HUDEP-2 (cell line): ENCODE measurements around the gene CSNK2A1.
"Not testable (repeated sequence)": the region's sequence is repeated elsewhere in the genome, so short reads cannot be mapped to it uniquely, and the experiment has no call there.

Experiments used
- DNase-seq, 76 experiments: peaks; one replicate each; lab custom pipeline; 2025; ENCODE audit not compliant: unreplicated experiment in 76 of 76; lab: John Stamatoyannopoulos, UW

The CSNK2A1 gene

GRCh38 chr20:496126-496696 is 47.4 kb downstream of the CSNK2A1 start:
- DNase-seq, result no peak

DNA sequence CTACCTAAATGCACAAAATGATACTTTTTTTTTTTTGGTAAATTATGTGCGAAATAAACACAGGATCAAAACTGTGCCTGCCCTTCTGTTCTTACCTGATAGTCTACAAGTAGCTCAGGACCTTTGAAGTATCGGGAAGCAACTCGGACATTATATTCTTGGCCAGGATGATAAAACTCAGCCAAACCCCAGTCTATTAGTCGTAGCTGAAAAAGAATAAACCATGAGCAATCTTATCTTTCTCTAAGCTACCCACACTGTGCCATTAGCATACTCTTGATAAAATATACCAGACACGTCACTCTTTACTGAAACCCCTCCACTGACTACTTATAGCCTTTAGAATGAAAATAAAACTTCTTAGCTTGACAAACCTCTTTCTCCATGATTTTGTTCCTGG is 51.4 kb downstream of the CSNK2A1 start:
- DNase-seq, result peak in 33 of 76 experiments; percentile 7 to 74 (median 30)

DNA sequence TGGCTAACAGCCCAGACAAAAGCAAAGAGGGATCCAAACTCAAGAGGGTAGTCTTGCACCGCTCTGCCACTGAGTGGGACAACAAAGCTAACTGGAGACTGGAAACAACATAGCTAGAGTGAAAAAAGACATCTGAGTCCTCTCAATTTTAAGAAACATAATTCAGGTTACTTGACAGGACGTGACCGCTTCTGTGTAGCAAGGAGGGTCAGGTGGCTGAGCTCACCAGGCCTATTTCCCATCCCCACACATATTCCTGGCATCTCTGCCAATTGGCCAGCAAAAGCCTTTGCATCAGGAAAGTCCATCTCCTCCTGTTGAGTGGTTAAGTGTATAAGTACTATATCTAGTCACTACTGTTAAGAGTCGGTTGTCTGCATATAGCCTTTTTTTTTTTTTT is 55.9 kb downstream of the CSNK2A1 start:
- DNase-seq, result no peak

- no peak for DNase-seq
Observed at GRCh38 chr20:483815-484644, 59.6 kb downstream of the CSNK2A1 start.

DNA sequence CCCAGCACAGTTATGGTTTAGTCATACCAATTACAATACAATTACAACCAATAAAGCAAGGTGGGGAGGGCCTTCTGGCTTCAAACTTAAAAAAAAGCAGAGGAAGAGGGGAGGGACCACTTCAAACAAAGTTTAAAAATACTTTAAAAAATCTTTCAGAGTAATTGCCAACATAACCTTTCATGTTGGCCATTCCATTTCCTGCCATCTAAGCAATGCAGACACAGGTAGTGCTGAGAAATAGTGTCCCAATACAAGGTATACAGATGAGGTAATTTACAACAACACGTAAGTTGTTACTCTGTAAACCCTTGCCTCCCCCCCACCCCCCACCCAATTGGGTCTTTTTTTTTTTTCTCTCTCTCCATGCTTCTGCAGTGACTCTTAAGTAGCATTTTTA is 62.4 kb downstream of the CSNK2A1 start:
- DNase-seq, result no peak

DNA sequence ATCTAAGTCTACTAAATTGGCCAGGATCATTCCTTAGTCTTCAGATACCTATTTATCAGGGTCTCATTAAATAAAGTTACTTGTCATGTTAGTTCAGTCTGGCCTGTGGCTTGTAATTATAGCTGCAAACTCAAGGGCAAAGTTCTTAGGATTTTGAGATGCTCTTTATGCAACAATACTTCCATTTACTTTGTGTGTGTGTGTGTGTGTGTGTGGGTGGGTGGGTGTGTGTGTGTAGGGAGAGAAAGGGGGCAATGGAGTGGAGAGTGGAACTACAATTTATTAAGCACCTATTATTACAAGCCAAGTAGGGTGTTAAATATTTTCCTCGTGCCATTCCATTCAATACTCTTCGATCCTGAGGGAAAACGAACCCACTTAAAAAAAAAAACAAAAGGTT is 63.5 kb downstream of the CSNK2A1 start:
- no peak for DNase-seq

- no peak for DNase-seq
Observed at GRCh38 chr20:479487-479886, 64.1 kb downstream of the CSNK2A1 start.

DNA sequence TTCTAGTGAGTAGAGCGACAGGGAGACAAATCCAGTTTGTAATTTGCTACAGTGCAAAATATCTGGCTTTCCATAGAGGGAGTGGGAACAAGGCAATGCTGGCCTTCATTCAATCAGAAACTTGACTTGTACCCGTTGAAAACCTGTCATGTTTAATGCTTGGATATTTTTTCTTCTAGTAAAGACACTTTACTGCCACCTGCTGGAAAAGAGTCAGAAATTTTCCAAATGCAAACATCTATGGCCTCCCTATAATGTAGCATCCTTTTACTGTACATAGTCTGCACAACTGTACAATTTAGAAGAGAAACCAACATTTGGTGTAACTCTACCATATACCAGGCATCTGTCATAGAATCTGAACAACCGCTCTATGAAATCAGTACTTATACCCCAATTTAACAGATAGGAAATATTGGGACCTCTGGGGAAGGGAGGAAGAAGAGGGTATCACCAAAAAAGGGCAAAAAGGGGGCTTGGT is 64.6 kb downstream of the CSNK2A1 start:
- peak in 32 of 76 experiments; percentile 12 to 64 (median 38) for DNase-seq

- DNase-seq, result no peak
Observed at GRCh38 chr20:478010-478948, 65.3 kb downstream of the CSNK2A1 start.

- DNase-seq, result not testable (repeated sequence)
Observed at GRCh38 chr20:476561-477249, 66.9 kb downstream of the CSNK2A1 start.

DNA sequence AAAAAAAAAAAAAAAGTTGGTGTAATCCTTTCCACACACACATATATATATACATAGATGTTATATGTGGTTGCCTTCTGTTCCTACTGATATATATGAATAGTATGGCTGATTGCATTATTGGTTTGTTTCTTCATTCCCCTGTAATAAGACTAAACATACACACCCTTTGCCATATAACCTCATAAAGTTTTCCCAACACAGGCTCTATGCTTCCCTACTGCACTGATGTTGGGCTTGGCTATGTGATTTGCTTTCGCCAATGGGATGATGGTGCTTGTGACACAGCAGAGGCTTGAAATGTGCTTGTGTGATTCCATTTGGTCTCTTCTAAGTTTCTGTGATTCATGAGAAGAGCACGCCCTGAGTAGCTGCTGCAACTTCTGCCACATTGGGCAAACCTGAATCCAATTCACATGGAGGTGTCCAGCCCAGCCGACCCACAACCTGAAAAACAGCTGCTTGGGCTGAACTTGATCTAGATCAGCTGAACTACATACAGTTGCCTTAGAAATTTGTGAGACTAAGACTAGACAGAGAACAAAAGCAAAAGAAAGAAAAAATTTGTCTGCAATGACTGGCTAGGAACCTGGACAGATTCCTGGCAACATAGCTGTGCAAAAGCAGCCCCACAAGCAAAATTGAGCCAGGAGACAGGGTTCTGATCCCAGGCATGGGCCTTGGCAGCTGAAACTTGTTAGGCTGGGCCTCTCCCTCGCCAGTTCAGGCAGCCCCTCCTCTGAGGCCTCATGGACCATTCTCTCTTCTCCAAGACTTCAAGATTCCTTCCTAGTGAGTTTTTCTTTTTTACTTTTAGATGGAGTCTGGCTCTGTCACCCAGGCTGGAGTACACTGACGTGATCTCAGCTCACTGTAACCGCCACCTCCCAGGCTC is 67.9 kb downstream of the CSNK2A1 start:
- no peak for DNase-seq

DNA sequence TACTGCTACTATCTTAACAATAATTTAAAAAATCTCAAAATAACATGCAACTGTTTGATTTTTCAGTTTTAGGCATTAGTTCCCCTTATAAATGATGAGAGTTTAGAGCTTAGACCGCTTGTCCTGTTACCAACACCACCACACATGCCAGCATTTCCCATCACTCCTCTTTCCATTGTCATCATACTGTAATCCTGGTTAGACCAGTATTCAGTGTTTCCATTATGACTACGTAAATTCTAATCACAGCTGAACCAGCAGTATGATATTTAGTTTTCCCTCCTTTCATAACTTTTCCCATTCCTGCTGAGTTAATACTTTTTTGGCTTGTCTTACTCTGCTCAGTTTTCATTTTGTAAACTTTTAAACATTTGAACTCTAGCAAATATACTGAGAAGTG is 69.0 kb downstream of the CSNK2A1 start:
- no peak for DNase-seq

GRCh38 chr20:472889-473292 is 70.7 kb downstream of the CSNK2A1 start:
- DNase-seq, result no peak

DNA sequence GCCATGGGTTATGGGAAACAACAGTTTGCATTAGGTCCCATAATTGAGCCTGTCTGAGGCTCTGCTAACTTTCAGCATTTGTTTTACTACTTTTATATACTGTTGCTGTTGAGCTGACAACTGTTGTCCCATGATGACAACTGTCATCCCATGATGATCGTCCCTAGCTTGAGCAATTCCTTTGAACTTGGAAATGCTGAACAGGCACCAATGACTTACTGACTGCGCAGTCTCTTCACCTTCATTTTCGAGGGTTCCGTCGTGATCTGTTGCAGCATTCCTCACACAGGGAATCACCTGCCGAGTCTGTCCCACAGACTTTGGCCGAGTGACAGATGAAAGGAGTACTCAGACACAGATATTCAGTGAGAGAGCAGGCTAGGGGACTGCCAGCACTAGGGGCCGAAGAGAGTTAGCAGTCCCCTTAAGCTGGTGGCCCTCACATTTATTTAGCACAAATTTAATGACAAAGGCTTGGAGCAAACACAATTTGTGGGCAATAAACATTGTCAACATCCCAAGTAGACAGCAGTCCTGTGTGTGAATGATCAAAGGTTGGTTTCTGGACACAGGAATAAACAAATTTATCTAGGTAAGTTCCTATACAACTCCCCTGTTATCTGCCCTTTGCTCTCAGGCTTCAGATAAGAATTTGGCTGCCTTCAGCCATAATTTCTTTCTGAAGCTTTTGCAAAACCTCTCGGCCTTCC is 71.3 kb downstream of the CSNK2A1 start:
- no peak for DNase-seq

DNA sequence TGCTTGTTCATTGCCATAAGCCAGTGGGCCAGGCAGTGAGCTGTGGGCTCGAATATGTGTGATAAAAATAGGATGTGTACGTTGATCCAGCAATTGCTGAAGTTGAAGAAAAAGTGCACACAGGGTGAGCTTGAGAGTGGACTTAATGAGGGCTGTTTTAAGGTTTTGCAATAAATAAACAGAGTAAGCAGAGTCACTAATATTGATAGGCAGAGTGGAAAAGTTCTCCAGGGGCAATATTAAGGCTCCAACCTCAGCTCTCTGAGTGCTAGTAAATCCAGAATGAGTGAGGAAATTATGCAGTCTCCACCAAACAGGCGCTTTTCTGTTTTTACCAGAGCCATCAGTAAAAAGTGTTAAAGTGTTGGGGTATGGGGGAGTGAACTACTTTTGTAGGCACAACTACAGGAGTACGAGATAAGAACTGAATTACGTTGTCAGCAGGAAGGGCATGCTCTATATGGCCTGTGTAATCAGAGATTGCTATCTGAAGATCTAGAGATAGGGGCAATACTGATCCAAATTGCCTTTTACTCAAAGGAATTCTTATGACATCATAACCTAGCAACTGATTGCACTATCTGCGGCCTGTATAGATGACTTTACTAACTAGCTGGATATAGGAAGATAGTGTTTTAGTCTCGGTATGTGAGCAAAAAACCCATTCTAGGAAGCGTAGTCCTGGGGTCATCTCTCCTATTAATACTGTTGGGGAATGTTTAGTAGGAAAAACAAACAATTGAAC is 73.7 kb downstream of the CSNK2A1 start:
- DNase-seq, result no peak

DNA sequence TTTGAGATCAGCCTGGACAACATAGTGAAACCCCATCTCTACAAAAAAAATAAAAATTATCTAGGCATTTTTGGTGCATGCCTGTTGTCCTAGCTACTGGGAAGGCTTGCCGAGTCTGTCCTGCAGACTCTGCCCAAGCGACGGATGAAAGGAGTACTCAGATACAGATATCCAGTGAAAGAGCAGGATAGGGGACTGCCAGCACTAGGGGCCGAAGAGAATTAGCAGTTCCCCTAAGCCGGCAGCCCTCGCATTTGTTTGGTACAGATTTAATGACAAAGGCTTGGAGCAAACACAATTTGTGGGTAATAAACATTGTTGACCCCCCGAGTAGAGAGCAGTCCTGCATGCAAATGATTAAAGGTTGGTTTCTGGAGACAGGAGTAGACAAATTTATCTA is 75.8 kb downstream of the CSNK2A1 start:
- DNase-seq, result no peak

DNA sequence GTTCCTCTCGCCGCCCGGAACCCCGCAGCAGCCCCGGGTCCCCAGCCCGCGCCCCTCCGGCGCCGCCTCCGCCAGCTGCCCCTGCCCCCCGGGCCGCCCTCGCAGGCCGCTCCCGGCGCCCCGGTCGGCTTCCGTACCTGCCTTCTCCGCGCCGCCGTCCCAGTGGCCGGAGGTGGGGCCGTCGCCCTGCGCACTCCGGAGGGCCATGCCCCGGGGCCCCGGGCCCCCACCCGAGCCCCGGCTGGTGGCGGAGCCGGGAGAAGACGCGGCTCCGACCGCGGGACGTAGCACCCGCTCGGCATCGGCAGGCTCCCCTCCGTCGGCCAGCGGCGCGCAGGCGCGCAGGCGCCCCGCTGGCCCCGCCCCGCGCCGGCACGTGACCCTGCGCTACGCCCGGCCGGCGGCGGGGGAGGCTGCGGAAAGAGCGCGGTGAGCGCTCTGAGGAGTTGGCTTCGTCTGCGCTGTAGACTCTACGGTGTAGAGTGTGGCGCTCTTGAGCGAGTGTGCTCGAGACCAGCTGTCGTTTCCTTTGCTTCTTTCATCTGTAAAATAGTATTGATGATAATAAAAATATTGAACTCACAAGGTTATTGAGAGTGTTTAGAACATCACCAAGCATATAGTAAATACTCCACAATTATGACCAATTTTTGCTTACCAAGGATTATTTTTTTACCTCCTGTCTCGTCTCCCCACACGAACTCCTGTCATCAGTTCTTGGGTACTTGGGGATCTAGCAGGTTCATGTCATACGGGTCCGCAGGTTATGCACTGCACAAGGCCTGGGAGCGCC is 81.2 kb downstream of the CSNK2A1 start, which contains the start of gene TBC1D20:
Gene TBC1D20 (minus strand): TSS at position 335 of the 793 bp plus-strand sequence. CDS start 128 bp downstream, at position 207.
- peak in 72 of 76 experiments; percentile 12 to 84 (median 68) for DNase-seq
